Stimulated activated CD4-positive, alpha-beta T cell treated with anti-CD3 and anti-CD28 coated beads, Interleukin-1b, Interleukin-23, amount 100 ng/mL, for 48 hours (primary cell): ENCODE measurements around the gene TSPAN1.

Source experiments
- DNase-seq: peaks from one replicate; pipeline ENCODE4 v3.0.0-alpha.2; 2020

TSPAN1 gene

DNA sequence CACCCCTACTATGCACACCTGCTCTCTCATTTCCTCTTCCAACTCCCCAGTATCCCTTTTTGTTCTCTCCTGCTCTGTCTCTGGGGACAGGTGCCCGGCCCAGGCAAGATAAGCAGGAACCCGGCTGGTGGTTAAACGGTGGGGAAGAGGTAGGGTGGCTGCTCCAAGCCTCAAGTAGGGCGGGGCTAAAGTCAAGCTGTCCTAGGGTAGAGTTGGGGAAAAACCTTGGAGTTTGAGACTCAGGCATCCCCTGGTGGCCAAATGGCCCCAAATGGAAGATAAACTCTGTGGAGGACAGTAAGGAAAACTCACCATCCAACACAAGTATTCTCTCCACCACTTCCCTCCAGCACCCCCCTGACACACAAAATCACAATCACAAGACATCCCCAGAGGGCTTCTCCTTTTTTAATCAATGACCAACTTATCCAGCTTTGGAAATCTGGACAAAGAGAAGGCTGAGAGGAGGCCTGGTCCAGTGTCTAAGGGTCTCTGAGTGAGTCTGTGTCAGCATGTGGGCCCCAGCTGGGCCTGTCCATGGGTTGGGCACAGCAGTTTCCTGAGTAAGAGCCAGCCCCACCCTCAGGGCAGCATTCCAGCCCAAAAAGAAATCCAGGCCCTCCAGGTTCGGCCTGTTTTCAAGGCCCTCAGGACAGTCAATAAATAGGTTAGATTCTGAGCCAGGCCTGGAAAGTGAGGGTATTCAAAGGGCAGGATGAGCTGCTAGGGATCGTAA, 13.6 kb downstream of the TSPAN1 start:
- no peak for DNase-seq

DNA sequence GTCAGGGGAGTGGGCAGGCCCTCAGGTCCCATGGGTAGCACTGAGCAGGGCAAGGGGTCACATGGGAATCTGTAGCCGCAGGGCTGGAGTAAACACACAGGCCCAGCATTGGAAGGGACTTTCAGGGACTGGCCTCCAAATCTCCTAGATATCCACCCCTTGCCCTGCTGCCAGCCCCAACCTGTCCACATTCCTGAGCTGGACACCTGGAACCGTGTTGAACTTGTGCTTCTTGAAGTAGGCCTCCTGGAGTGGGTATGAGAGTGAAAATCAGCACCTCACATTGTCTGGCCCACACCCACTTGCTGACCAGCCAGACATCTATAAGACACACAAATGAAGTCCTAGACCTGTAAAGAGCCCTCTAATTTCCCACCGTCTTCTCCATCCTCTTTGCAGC, 15.7 kb downstream of the TSPAN1 start:
- no peak for DNase-seq

DNA sequence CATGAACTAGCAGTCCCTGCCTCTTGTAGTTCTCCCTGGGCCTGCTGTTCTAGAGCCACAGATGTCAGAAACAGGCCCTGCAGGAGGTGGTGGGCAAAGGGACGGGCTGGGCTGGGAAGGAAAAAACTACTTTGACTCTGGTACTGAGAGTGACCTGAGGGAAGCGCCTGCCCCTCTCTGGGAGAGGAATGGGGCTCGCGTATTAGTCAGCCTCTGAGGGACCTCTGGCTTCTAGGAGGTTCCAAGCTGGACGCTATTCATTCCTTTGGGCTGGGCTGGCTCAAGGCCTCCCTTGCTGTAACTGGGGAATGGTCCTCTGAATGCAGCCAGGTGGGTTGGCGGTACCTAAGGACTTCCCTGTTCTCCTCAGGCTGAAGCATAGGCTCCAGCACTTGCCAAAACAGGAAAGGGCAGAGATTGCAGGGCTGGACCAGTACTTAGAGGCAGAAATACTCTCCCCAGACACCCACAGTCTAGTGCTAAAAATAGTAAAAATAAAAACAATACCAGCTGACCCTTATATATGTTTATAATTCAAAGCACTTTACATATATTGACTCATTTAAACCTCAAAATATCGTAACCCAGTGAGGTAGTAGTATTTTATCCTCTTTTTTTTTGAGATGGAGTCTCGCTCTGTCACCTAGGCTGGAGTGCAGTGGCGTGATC, 16.3 kb downstream of the TSPAN1 start:
- DNase-seq = no peak

DNA sequence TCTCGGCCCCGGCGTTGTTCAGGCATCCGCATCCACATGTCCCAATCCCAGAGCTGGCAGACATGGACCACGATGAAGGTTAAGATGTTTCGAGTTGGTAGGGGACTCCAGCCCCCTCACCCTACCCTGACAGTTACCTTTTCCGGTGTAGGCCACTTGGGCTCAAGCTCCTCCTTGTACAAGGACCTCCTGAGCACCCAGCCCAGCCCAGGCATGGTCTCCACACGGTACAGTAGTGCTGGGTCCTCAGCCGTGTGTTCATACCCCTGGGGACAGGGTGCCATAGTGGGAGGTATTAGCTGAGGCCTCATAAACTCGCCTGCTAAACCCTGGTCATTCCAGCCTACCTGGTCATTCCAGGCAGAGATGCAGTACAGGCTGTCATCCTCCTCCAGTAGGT, 17.3 kb downstream of the TSPAN1 start:
- DNase-seq = no peak

DNA sequence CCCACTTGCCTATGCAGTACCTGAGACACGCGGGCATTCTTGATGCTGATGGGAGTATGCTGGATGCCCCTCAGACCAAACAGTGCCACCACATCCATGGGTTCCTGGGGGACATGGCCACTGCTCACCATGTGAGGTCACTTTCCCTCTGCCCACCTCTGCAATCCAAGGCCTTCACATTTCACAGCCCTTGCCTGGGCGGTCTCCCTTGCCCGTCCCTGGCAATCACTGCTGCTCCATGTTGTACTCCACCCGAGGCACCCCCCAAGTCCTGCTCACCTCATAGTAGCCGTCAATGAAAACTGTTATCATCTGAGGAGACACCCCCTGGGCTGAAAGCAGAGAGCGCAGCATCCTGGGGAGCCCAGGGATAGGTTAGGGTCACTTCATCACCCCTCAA, 18.4 kb downstream of the TSPAN1 start:
- no peak for DNase-seq

DNA sequence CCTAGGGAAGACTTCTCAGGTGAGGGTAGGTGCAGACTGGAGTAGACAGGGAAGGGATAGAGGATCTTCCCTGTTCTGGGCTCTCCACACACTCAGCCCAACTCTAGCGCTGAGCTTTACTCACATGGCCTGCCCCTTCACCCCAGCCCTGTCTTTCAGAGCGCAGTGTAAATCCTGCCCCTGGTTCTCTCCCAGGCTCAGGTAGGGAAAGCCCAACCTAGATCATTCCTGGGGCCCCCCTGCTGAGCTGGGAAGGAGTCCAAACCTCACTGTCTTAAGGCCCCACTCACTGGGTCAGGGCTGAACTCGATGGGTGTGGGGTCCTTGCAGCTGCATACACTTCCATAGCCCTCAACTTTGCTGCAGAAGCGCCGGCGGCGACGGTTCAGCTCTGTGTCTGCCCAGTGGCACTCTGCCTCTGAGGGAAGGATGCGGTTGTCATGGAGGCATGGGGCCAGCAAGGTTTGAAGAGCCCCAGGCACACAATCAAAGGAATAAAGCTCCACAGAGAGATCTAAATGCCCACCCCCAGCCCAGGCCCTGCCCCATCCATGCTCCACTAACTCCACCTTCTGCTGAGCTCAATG, 19.2 kb downstream of the TSPAN1 start:
- no peak for DNase-seq

DNA sequence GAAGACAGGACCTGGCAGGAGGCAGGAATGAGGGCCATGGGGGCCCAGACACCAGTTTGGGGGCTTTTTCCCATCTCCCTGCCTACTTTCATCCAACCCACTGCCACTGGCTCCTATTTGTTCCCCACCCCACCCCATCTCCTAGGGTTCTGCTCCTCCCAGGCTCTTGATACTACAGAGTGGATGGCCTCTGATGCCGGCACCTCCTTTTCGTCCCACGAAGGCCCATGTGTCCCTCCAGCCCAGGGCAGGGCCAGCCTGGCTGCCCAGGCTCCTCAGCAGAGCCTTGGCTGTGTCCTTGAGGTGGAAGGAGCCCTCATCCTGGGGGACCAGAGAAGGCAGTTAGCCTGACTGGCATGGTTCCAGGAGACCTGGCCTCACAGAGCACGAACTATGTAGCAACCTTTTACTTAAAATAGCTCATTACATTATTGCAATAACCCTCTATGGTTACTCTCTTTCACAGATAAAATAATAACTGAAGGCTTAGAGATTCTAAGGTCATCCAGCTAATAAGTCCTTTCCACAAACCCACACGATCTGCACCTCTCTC, 19.8 kb downstream of the TSPAN1 start:
- no peak for DNase-seq

DNA sequence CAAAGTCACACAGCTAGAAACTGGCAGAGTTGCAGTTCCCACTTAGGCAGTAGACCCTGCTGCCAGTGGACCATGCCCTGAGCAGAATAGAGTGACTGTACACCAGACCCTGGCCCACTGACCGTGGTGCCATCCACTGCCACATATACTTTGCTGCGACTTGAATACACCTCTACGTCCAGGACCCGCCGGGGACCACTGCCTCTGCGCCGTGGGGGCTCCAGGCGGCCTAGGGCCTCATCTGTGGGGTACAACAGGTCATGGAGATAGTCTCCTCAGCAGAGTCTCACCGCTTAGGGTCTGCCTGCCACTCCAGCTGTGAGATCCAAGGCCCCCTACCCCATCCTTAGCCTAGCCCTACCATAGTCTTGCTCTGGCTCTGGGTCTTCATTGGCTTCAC, 21.7 kb downstream of the TSPAN1 start:
- no peak for DNase-seq

DNA sequence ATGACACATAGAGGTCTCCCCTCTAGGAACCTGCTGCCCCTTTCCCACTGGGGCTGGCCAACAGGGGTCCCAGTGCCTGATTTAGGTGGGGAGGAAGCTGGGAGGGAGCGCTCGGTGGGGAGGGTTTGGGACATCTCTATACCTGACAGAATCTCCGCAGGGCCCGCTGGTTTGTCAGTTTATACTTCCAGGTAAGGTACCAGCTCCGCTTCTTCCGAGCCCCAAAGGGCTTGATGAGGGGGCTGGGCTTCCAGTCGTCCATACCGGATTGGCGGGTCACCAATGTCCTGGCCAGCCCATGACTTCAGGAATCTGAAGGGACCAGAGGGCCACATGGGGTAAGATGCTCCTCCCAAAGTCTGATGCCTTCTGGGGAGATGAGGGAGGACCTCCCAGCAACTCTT, 22.7 kb downstream of the TSPAN1 start:
- DNase-seq = no peak

DNA sequence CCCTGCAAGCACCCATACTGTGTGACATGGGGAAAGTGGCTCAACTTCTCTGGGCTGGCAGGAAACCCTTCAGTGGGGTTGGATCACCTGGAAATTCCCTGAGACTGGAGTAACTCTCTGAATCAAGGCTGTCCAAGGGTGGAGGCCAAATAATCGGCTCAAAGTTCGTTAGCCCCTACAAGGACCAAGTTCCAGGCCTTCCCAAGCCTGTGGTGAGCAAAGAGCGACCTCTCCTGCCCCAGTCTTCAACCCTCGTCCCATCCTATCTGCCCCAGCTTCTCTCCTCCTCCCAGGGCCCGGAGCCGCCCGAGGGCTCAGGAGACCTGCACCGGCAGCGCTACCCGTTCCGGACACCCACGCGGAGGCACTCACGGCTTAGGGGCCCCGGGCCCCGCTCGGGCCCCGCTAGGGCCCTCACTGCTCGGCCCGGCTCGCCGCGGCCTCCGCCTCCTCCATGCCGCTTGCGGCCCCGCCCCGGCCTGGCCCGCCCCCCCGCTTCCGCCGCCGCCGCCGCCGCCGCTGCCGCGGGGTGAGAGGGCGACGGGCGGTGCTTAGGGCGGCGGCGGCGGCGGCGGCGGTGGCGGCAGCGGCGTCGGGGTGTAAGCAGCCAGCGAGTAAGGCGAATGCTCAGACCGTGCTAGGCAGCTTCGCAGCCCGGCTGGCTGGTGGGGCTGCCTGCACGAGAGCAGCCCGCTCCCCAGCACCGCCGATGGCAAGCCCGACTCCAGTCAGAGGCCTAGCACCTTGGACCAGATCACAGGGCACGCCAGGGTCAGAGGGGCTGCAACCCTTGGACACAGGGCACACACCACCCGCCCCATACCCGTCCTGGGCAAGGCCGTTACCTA, 23.3 kb downstream of the TSPAN1 start, which contains the start of gene POMGNT1:
Gene POMGNT1, minus strand, starts transcription at position 471 of the 848 bp plus-strand sequence. CDS start 613 bp downstream, outside the sequence.
- peak; percentile 71 for DNase-seq

DNA sequence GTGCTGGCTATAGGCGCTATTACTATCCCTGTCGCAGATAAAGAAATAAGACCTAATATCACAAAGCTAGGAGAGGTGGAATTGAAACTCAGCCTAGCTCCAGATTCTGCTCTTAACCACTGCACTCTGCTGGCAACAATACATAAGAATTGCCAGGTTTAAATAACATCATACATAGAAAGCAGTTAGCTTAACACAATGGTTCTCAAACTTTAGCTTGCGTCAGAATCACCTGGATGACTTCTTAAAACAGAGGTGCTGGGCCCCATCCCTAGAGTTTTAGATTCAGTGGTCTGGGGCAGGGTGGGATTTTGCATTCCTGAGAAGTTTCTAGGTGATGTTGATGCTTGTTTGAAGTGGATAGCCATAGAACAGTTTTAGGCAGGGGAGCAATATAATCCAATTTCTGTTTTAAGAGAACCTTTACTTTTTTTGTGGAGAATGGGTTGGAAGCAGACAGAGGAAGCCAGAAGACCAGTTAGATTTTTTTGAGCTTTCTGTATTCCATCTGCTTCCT, 24.4 kb downstream of the TSPAN1 start:
- no peak for DNase-seq

DNA sequence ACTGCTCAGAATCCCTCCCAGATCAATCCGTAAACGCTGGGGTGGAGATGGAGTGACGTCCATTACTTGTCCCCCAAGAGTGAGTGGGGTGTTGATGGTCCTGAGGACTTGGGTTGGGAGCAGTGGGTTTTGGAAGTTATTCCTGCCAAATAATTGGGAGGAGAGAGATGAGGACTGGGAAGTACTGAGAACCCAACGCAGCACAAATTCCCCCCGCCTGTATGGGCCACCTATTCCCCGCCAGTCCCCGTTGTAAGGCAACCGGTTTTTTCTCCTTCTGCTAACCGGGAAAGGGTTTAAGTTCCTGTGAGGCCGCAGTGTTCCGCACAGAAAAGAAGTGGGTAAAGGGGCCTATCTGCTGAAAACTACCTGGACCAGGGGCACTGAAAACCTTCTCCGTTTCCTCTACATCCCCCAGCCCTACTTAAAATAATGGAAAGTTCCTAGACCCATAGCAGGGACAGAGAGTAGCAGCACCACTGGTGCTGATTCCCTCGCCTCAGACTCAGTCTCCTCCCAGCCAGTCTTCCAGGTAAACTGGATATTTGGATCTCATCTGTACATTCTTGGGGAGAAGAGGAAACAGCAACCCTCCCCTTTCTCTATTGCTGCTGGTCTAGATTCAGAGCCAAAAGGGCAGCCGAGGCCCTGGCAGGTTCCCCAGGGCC, 29.0 kb downstream of the TSPAN1 start:
- no peak for DNase-seq

DNA sequence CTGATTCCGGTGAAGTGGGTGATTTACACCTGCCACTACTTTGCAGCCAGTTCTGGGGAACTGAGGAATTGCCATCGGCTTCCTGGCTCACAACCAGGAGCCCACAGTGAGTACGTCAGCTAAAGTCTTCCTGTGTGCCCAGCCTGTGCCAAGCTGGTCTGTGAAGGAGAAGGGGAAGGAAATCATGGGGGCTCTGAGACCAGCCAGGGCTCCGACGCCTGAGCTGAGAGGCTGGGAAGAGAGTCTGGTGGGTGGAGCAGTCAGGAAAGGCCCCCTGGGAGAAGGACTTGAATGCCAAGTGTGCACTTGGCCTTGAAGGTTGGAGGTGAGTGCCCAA, 29.5 kb downstream of the TSPAN1 start:
- DNase-seq = no peak

DNA sequence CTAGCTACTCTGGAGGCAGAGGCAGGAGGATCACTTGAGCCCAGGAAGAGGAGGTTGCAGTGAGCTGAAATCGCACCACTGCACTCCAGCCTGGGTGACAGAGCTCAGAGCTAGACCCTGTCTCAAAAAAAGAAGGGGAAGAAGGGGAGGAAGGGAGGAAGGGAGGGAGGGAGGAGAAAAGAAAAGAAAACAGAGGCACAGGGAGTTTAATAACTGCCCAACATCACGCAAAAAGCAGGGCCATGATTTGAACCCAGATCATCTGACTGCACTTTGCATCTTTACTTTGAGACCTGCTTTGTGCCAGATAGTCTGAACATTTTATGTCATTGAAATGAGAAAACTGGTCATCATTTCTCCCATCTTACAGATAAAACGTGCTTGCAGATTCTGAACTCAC, 30.3 kb downstream of the TSPAN1 start:
- DNase-seq = no peak

DNA sequence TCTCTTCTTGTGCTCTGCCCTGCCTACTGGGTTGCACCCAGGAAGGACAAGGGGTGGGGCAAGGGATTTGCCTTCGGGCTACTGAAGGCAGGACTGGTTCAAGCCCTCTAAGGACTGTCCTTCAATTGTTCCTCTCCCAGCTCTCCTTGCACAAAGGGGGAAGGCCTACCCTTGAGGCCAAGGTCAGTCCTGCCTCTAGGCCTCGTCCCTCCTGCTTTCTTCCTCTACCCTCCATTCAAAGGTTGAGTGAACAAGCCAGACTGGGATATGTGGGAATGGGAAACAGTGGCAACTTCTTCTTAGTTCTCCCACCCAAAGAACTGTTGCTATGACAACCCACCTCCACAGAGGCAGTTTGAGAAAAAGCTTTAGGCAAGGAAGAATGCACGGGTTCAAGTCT, 30.9 kb downstream of the TSPAN1 start:
- DNase-seq = no peak

DNA sequence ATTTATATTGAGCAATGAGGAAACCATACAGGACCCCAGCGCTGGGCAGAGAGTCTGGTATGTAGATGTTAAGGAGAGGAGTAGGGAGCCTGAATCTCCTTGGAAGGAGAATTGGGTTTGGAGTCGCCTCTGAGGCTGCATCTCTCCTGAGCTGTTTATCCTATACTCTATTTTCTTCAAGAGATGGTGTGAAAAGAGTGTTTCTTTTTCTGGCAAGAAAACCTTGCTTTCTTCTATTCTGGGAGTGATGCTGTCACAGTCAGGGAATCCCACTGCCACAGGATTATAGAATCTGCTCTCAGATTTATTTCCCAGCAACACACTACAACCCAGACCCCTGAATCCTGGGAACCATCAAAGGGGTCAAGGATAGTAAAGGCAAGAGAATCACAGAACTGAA, 31.5 kb downstream of the TSPAN1 start:
- no peak for DNase-seq

DNA sequence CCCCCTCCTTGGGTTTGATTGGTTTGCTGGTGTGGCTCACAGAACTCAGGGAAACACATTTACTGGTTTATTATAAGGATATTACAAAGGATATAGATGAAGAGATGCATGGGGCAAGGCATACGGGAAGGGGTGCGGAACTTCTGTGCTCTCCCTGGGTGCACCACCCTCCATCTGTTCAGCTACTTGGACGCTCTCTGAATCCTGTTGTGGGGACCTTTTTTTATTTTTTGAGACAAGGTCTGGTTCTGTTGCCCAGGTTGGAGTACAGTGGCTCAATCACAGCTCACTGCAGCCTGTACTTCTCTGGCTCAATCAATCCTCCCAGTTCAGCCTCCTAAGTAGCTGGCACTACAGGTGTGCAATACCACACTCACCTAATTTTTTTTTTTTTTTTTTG, 35.7 kb downstream of the TSPAN1 start:
- DNase-seq = no peak

DNA sequence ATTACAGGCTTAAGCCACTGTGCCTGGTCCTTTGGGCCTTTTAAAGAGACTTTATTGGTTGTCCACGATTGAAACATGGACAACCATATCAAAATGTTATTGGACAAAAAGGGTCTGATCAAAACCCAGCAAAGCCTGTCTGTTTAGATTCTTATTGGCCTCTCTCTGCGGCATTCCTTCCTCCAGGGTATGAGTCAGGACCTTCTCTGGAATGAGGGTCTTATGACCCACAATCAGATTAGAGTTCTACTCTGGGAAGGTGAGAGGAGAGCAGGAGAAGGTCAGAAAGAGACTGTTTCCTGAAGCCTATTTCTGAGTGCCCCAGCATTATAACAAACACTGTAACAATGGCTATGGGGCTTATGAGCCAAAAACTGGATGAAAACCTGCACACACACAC, 36.2 kb downstream of the TSPAN1 start:
- no peak for DNase-seq

DNA sequence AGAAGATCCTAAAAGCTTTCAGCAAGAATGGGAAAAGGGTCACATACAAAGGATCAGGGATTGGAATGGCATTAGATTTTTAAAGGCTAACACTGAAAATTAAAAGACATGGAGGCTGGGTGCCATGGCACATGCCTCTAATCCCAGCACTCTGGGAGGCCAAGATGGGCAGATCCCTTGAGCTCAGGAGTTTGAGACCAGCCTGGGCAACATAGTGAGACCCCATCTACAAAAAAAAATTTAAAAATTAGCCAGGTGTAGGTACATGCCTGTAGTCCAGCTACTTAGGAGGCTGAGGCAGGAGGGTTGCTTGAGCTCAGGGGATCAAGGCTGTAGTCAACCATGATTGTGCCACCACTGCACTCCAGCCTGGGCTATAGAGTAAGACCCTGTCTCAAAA, 40.6 kb downstream of the TSPAN1 start:
- DNase-seq = no peak

DNA sequence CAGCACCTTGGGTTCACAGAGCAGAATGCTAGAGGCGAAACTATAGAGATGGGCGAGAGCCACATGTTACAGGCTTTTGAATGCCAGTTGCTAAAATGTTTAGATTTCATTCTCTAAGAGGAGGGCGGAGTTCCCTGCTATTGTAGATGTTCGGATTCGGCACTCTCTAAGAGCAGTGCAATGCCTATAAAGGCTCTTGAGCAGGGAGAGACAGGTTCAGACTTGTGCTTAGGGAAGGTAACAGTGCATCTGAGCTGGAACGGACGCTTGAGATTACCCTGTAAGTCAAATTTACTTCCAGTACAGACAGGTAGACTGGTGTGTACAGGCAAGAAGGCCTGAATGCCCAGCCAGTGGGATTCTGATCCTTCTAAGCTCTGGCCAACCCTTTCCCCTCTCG, 43.6 kb downstream of the TSPAN1 start:
- DNase-seq = no peak

DNA sequence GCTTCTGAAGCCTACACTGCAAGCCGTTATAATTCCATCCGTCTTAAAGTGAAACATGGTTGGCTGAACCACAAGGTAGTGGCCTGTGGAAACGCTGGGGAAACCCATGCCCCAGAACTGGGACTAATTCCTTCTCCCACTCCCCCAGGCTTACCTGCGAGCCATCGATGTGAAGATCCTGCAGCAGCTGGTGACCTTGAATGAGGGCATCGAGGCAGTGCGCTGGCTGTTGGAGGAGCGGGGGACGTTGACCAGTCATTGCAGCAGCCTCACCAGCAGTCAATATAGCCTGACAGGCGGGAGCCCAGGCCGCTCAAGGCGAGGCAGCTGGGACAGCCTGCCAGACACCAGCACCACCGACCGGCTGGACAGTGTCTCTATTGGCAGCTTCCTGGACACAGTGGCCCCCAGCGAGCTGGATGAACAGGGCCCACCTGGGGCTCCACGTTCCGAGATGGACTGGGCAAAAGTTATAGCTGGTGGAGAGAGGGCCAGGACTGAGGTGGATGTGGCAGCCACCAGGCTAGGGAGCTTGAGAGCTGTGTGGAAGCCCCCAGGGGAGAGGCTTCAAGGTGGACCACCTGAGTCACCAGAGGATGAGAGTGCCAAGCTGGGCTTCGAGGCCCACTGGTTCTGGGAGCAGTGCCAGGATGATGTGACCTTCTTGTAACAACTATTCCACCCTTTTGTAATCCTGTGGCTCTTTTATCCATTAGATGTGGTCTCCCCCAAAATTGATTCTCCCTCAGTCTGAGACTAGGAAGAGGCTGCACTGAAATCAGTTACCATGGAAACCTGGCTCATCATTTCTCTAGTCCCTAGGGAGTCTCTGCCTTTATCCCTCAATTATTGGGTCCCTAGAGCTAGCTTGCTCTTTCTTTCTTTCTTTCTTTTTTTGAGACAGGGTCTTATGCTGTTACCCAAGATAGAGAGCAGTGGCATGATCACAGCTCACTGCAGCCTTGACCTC, 44.9 kb downstream of the TSPAN1 start:
- no peak for DNase-seq
